Tibial nerve (tissue), 4 donors: Measurements from ENCODE around the gene POU6F2. TPM values are rescaled to one million over a fixed set of nuclear protein-coding genes. Genes with fewer than 3 reads are reported as not detected.

Experiments used
- DNase-seq, 2 donors: peaks; one replicate each; pipeline ENCODE4 v3.0.0-alpha.2; 2019; ENCODE audit warnings: low spot score in 2 of 2
- H3K27ac ChIP-seq, 4 donors: fragments of 200-600 bp; sonication (generic) in 3 of 4; one replicate each; pipeline ENCODE4 v1.5.1; 2017 to 2019; ENCODE audit warnings: mild to moderate bottlenecking in 1 of 4
- H3K27me3 ChIP-seq, 2 donors: fragments of 200-600 bp; sonication (generic) in 1 of 2; one replicate each; pipeline versions ENCODE4 v1.5.1 to v1.6.0; 2017 to 2019
- H3K36me3 ChIP-seq, 3 donors: fragments of 200-600 bp; sonication (generic); one replicate each; pipeline ENCODE4 v1.5.1; 2018 to 2019
- H3K4me1 ChIP-seq, 4 donors: fragments of 200-600 bp; sonication (generic) in 3 of 4; one replicate each; pipeline ENCODE4 v1.5.1; 2017 to 2019
- H3K4me3 ChIP-seq, 4 donors: fragments of 200-600 bp; sonication (generic) in 3 of 4; one replicate each; pipeline ENCODE4 v1.5.1; 2017 to 2019; ENCODE audit warnings: mild to moderate bottlenecking in 1 of 4, moderate library complexity in 1 of 4
- H3K9me3 ChIP-seq, 4 donors: fragments of 200-600 bp; sonication (generic) in 3 of 4; one replicate each; pipeline ENCODE4 v1.5.1; 2017 to 2019
- CTCF ChIP-seq, 5 experiments: fragments of 200-600 bp in 3 of 5; fragments of 450-650 bp in 2 of 5; sonication (generic) in 3 of 5; IDR thresholded peaks; one replicate each; pipeline ENCODE4 v1.5.1; 2016 to 2019; ENCODE audit warnings: antibody characterized with exemption in 5 of 5, mild to moderate bottlenecking in 3 of 5, moderate library complexity in 2 of 5
- EP300 ChIP-seq, 2 donors: sonication (generic); formaldehyde crosslinking; IDR thresholded peaks; one replicate each; pipeline ENCODE4 v1.6.1; 2017; ENCODE audit warnings: antibody characterized with exemption in 2 of 2, mild to moderate bottlenecking in 1 of 2
- POLR2A ChIP-seq, 2 donors: fragments of 450-650 bp; IDR thresholded peaks; one replicate each; pipeline ENCODE4 v1.6.1; 2017; ENCODE audit warnings: antibody characterized with exemption in 2 of 2, mild to moderate bottlenecking in 2 of 2, moderate library complexity in 2 of 2
- WGBS, 2 donors: methylation state at CpG; one replicate each; pipeline ENCODE4 v1.1.5; 2018; 5-methylcytosine and 5-hydroxymethylcytosine counted together
- total RNA-seq, 4 donors: library from RNA; depleted of rRNA; stranded (reverse); fragments of >200 nt; gene quantifications; one replicate each; pipeline ENCODE4 v1.1.0, GENCODE V29; 2016

The POU6F2 gene
- total RNA-seq, 4 donors from 2014 or later: 0.21 to 1.8 (median 1.3) TPM

DNA sequence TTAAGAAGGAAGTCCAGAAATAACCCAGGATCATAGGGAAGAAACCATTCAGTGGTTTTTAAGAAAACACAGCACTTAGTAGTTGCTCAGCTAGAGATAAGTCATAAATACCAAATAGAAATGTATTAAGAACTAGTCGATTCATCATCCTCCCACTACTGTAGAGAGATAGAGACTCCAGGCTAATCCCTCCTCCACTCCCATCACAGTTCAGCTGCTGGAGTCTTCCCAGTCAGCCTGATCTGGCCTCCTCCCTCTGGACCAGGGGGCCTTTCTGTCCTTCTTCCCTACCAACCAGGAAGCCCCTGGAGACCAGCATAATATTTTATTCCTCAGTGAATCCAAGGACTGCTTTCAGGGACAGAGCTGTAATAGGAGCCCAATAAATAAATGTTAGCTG lies 294.4 kb downstream of the POU6F2 start:
- Histone ChIP-seq H3K9me3 (no peaks in the 10 kb centered on the region), H3K36me3 (no peaks in the 10 kb centered on the region), H3K4me3 (no peak overlapping the region), H3K27me3 (no peaks in the 10 kb centered on the region), H3K4me1 (no peaks in the 10 kb centered on the region), H3K27ac (no peak overlapping the region)
- DNase-seq: no peak
- 68 to 82% methylated on average over 1 of the region's 1 CpG for WGBS, 2 donors
- TF ChIP-seq CTCF (IDR thresholded peaks at IDR 0.05) (no peak), EP300 (IDR thresholded peaks at IDR 0.05) (no peak)

DNA sequence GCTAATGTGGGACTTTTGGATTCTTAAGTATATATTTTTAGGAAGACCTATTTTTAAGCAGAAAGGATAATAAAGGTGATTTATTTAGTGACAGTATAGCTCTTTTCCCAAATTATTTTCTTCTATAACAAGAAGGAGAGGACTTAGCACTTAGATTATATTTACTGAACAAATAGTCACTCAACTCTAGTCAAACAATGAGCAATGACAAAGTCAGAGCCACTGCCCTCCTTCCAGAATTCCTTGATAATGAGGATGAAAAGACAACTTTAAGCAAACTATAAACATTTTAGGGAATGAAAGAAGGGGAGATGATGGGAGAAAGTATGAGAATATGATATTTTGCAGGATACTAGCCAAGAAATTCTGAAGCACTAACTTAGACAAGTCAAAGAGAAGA lies 295.0 kb downstream of the POU6F2 start:
- Histone ChIP-seq H3K4me3 (no peak overlapping the region), H3K27me3 (no peaks in the 10 kb centered on the region), H3K4me1 (no peaks in the 10 kb centered on the region), H3K9me3 (no peaks in the 10 kb centered on the region), H3K27ac (no peak overlapping the region), H3K36me3 (no peaks in the 10 kb centered on the region)
- TF ChIP-seq EP300 (IDR thresholded peaks at IDR 0.05) (no peak), POLR2A (IDR thresholded peaks at IDR 0.05) (no peak), CTCF (IDR thresholded peaks at IDR 0.05) (no peak)
- no peak for DNase-seq

DNA sequence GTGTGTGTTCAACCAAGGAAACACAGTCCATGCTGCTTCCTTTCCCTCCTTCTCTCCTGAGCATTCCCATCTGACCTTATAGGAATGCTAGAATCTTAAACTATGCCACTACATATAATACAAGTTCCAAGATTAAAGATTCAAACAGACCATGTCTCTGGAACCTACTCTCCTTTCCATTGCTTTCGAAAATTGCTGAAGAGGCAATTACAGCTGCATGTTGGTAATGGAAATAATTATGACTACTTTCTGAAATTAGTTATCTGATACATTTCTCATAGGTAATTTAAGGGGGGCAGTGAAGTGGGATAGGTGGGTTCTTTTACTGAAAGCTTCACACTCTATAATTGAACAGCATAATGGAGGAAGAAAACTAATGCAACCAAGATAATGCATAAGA lies 302.6 kb downstream of the POU6F2 start:
- WGBS, 2 donors: 0 to 2% methylated on average over 1 of the region's 1 CpG
- TF ChIP-seq CTCF (IDR thresholded peaks at IDR 0.05) (no peak), EP300 (IDR thresholded peaks at IDR 0.05) (no peak), POLR2A (IDR thresholded peaks at IDR 0.05) (no peak)

DNA sequence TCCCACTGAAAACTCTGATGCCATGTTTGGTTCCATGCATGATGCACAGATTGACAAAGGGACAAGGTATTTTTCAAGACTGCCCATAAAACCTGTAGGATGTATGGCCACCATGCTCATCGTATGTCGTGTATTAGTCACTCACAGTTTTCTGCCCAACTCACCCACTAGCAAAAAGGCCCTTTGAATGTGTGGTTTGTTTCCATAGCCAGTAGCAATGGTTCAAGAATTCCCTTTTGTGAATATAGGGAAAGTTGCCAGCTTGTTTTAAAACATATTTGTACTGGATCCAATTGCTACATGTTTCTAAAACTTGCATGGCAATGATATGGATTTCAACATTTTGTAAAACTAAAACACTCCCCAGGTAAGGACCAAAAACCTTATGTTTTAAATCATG lies 307.5 kb downstream of the POU6F2 start:
- Histone ChIP-seq H3K27ac (no peak overlapping the region), H3K4me1 (no peaks in the 10 kb centered on the region), H3K36me3 (no peaks in the 10 kb centered on the region), H3K27me3 (no peaks in the 10 kb centered on the region), H3K9me3 (no peaks in the 10 kb centered on the region), H3K4me3 (no peak overlapping the region)
- DNase-seq: no peak
- TF ChIP-seq POLR2A (IDR thresholded peaks at IDR 0.05) (no peak), EP300 (IDR thresholded peaks at IDR 0.05) (no peak), CTCF (IDR thresholded peaks at IDR 0.05) (no peak)
- 18 to 47% methylated on average over 2 of the region's 2 CpGs for WGBS, 2 donors

More for the DNA sequence above, 302.6 kb downstream of the POU6F2 start:
- H3K27ac ChIP-seq: no peak overlapping the region
- no peak for DNase-seq
- no peaks in the 10 kb centered on the region for H3K27me3 ChIP-seq
- no peaks in the 10 kb centered on the region for H3K9me3 ChIP-seq
- no peak overlapping the region for H3K4me3 ChIP-seq
- no peaks in the 10 kb centered on the region for H3K4me1 ChIP-seq
- H3K36me3 ChIP-seq: no peaks in the 10 kb centered on the region

GRCh38 chr7:39288303-39288702 lies 310.6 kb downstream of the POU6F2 start:
- H3K9me3 ChIP-seq: no peaks in the 10 kb centered on the region
- no peaks in the 10 kb centered on the region for H3K27me3 ChIP-seq
- H3K4me1 ChIP-seq: no peaks in the 10 kb centered on the region
- no peak for TF ChIP-seq CTCF (IDR thresholded peaks at IDR 0.05)
- no peak for TF ChIP-seq POLR2A (IDR thresholded peaks at IDR 0.05)
- TF ChIP-seq EP300 (IDR thresholded peaks at IDR 0.05): no peak
- H3K4me3 ChIP-seq: no peak overlapping the region
- no peak overlapping the region for H3K27ac ChIP-seq
- WGBS, 2 donors: 81 to 91% methylated on average over 3 of the region's 3 CpGs
- no peak for DNase-seq
- no peaks in the 10 kb centered on the region for H3K36me3 ChIP-seq
